Endothelial cell of hepatic sinusoid (primary cell): ENCODE measurements around the gene JMJD4.
"Not testable (repeated sequence)": the region's sequence is repeated elsewhere in the genome, so short reads cannot be mapped to it uniquely, and the experiment has no call there.

Experiments used
- in situ Hi-C: cut with HindIII; loops from 2 replicates; pipeline ENCODE4 v1.10.0; 2017; ENCODE audit warnings: low sequenced_read_pairs

Gene JMJD4

DNA sequence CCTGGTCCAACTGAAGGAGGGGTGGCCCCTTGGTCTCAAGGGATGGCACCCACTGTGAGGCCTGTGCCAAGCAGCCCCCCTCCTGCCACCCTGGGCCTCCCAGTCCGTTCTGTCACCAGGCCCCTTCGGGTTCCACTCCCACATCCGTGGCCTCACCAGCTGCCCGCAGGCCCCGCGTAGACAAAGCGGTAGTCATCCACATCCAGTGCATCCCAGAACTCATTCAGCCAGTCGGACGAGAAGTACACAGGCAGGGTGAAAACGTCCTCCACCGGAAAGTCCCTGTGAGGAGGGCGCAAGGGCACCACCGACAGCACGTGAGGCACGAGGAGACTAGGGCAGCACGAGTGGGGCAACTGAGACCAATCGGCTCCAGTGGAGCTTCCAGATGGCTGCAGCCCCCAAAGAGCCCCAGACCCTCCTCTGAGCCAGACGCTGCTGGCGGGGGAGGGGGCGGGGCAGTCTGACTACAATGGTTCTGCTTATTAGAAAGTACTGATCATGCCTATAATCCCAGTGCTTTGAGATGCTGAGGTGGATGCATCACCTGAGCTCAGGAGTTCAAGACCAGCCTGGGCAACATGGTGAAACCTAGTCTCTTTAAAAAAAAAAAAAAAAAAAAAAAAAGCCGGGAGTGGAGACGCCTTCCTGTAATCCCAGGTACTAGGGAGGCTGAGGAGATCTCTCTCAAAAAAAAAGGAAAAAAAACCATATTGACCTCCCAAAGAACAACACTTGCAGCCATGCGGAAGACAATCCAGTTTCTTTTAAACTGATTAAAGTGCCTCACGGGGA, 1.2 kb downstream of the JMJD4 start:
- in situ Hi-C loops: no loop called here

DNA sequence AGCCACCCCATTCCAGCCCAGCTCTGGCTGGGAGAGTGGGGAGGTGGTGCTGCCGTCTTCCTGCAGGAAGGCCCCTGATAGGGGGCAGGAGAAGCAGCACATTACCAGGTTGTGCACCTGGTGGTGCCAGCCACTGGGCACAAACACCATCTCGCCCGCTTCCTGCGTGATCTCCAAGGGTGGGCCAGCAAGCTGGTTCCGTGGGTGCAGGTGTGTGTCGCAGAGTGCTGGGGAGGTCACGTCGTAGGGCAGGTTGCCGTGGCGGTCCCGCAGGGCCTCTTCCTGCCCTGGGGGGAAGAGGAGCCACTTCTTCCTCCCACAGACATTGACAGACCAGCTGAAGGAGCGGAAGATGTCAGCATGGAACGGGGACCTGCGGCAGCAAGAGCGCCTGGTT, 1.8 kb downstream of the JMJD4 start:
- in situ Hi-C loops: no loop called here

- in situ Hi-C loops: no loop called here
These were observed 2.4 kb downstream of the JMJD4 start for GRCh38 chr1:227732586-227733308.

GRCh38 chr1:227731696-227732585, 3.2 kb downstream of the JMJD4 start:
- in situ Hi-C loops: no loop called here

DNA sequence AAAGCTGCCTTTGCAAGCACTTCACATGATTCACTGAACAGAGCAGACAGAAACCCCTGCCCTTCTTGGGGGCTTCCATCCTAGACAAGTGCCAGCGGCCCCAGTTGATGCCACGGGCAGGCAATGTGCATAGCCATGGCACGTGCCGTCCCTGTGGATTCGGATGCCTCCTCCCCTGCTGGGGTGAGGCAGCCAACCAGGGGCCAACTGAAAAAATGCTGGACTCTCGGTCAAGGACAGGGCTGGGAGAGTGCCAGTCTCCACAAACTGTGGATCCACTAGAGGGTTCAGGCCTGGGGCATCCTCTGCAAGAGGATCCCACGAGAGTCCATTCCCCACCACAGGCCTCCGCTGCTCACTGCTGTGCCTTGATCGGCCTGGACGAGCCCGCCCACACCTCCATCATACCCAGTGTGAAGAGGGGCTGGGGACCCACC, 3.8 kb downstream of the JMJD4 start:
- in situ Hi-C loops: no loop called here

GRCh38 chr1:227730630-227731151, 4.4 kb downstream of the JMJD4 start:
- in situ Hi-C loops: no loop called here

GRCh38 chr1:227729881-227730629, 5.0 kb downstream of the JMJD4 start:
- in situ Hi-C loops: no loop called here

- in situ Hi-C loops: no loop called here
These were observed 5.8 kb downstream of the JMJD4 start for GRCh38 chr1:227729144-227729880.

GRCh38 chr1:227728892-227729143, 6.3 kb downstream of the JMJD4 start:
- in situ Hi-C loops: no loop called here

DNA sequence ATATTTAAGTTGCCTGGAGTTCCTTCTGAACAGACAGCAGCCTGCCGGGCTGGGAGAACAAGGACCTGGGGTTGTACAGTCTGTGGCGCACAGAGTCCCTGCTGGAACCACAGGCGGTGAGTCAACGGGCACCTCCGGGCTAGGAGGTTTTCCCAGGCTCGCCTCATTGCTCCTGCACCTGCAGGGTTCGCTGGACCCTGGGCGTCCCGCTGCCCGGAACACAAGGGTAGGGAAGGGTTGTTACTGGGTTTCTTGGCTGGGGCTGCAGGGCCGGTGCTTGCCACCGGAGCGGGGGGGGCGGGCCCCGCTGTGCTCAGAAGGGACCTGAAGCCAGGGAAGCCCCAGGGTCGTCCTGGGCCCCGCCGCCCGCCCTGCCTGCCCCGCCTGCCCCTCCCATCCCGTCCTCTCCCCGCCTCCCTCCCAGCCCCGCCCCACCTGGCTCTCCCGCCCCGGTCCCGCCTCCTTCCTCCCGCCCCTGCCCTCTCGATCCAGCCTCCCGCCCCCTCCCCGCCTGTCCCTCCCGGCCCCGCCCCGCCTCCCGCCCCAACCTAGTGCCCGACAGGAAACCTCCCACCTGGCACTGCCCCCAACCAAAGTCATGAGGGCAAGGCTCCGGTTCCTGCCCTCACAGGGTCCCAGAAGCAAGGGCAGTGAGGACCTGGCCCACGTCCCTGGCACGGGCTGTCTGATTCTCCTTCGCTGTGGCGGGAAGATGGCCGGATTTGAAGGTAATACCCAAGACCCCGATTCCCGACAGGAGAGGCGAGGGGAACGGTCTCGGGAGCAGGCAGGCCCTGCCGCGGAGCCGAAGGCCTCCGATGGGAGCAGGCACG, 6.8 kb downstream of the JMJD4 start:
- in situ Hi-C loops: no loop called here

DNA sequence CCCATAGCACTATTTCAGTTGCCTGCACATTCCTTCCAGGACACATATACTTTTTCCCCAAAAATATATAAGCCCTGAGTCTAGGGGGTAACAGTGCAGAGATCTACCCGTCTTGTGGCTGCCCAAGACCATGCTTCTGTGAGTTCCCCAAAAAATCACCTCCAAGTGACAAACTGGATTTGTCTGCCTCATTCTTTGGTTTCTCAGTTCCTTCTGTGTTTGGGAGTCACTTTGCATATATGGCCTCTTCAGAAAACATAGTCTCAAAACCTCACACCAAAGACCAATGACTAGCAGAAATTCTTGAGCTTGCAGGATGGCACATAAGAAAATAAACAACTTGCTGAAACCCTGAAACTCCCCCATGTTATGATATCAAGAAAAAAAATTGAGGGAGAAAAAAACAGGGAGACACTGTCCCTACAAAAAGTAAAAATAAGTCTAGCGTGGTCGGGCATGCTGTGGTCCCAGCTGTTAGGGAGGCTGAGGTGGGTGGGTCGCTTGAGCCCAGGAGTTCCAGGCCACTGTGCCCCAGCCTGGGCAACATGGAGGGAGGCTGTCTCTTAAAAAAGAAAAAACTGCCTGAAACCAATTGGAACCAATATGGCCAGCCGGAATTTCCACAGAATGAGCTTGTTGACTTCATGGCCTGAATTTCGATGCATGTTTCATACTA, 8.0 kb downstream of the JMJD4 start:
- in situ Hi-C loops: no loop called here

- in situ Hi-C loops: no loop called here
These were observed 8.8 kb downstream of the JMJD4 start for GRCh38 chr1:227726318-227726717.

DNA sequence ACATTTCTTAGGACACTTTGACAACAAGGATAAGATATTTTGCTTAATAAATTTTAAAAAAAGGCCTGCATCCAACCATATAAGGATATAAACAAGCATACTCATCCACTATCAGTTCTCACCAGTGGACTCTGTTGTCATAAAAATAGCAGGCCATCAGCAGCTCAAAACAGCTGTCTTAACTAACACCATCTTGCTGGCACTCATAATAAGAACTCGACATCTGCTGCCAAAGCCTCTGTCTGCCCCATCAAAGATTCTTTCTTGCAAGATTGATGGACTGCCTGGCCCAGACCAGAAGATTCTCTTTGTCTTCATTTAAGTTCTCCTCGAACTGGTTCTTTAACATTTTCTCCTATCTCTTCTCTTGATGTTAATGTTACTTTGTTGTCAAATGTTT, 10.1 kb downstream of the JMJD4 start:
- in situ Hi-C loops: no loop called here

GRCh38 chr1:227723474-227723873, 11.6 kb downstream of the JMJD4 start:
- in situ Hi-C loops: no loop called here

DNA sequence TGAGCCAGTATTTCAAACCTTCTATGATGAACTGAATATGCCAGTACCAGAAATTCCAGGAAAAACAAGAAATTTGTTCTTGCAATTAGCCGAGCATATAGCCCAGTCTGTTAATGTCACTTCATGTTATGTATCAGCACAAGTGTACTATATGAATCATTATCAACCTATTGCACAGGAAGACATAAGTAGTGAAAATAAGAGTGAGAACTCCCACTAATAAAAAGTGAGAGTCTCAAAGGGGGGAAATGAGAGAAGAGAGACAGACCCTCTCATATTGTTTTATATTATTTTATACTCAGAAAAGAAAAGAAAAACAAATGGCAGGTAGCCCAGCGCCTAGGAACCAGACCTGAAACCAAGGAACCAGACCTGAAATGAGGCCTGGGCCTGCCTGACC, 16.2 kb downstream of the JMJD4 start:
- in situ Hi-C loops: no loop called here

DNA sequence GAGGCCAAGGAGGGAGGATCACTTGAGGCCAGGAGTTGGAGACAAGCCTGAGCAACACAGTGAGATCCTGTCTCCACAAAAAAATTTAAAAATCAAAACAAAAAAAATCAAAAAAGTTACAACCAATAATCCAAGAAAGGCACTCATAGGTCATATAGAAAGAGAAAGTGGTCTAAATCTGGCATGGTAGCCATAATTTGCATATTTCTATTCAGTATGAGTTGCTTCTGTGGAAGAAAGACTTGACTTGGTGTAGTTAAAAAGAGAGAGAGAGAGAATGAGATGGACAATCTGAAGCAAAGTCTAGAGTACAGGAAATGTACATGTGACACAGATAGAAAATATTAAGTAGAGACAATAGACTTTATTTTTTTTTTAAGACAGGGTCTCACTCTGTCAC, 22.5 kb downstream of the JMJD4 start:
- in situ Hi-C loops: no loop called here

- in situ Hi-C loops: not testable (repeated sequence)
These were observed 24.6 kb downstream of the JMJD4 start for GRCh38 chr1:227710474-227710873.

- in situ Hi-C loops: no loop called here
These were observed 25.7 kb downstream of the JMJD4 start for GRCh38 chr1:227709451-227709850.

DNA sequence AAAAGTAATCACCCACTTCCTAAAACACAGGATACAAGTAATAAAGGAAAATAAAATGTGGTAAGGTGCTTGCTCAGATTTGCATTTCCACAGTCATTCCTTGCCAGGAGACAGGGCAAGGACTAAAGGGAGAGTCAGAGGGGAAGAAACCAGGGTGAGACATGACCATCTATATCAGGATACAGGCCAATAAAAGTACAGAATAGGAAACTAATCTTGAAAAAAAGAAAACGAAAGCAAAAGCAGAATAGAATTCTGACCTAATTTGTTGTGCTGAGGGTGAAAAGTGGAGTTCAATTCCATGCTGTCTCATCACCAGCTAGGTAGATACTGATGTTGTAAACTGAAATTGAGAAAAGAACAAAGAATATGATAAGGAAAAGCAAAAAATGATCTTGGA, 27.3 kb downstream of the JMJD4 start:
- in situ Hi-C loops: no loop called here
